LHCN-M2 (cell line): ENCODE measurements around the gene EXOC7. TPM values are rescaled to one million over a fixed set of nuclear protein-coding genes. Genes with fewer than 3 reads are reported as not detected.
A peak's percentile ranks its signal among the peaks of the same experiment; 100 is the strongest.

Experiments used
- DNase-seq: peaks from one replicate; pipeline ENCODE4 v3.0.0-alpha.2; 2012; ENCODE audit warnings: low read depth
- total RNA-seq: library from RNA; depleted of rRNA; stranded (reverse); fragments of >200 nt; gene quantifications from 2 replicates; pipeline ENCODE4 v1.2.3, GENCODE V29; 2014; rRNA removed

The EXOC7 gene
- total RNA-seq, 1 experiment from 2014 or later, result 83.5 TPM

DNA sequence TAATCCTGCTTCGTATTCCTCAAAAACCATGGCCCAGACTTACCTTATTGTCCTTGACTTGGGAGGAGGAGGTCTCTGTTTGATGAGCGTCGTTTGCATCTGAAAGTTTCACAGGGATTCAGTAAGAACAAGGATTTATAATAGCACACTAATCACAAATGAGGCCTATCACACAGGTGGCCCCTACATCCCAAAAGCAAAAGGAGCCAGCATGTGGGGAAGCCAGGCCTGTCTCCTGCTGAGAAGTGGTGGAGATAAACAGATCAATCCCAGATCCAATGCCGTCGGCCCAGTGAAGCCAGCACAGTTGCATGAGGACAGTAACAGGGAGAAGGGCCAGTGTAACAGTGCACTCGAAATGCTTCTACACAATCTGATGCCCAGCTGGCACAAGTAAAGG is 63.2 kb downstream of the EXOC7 start:
- no peak for DNase-seq

DNA sequence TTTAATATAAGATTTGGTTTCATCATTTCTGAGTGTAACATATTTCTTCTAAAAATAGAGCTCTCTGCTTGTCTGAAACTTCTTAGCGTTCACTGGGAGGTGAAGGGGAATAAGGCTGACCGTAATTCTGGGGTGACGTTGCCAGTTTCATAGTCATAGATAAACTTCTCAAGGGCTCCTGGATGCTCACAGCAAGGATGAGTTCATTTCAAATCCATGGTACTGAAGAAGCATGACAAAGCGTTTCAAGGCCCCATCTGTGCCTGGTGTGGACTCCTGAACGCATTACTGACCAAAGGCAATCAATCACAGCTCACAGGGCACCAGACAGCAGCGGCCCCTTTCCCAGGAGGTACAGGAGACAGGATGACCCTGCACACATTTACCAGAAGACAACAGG is 64.5 kb downstream of the EXOC7 start:
- no peak for DNase-seq

DNA sequence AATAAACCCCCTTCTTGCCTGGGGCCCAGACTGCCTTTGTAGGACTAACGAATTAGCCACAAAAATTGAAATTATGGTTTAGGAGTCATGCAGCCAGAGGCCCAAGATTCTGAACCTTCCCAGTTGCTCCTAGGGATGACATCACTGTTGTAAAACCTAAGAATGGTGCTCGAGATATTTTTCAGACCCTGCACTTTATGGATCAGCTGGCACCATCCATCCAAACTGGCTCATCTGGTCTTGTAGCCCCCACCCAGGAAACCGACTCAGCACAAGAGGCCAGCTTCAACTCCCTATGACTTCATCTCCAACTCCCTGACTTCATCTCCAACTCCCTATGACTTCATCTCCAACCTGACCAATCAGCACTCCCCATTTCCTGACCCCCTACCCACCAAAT is 65.5 kb downstream of the EXOC7 start:
- peak; percentile 25 for DNase-seq

DNA sequence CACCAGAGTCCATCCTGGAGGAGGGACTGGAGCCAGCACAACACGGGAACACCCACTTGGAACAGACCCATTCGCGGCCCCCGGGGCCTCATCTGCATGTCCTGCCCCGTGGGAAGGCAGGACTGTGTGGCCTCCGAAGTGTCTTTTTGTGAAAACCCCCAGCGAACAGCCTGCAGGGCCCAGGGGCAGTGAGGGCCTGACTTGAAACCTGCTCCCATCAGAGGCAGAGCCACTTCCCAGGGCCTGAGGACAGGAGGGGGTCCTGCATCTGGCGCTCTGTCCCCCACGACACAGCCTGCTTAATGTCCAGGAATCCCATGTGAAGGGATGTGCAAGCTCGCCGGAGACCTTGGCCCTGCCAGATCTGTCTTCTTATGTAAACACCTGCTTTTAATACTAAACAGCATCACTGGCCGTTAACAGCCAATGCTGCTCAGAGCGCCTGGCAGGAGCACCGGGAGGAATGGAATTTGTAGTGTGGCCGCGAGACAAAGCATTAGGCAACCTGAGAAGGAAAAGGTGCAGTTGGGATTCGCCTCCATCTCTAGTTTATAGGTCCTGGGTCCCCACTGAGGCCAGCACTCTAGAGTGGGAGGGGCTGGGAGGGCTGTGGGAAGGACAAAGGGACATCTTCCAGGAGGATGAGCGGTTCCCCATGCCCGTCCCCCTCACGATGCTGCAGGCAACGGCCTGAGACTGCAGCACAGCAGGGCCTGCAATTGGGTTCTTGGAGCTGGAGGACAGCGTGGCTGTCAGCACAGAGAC is 66.9 kb downstream of the EXOC7 start:
- no peak for DNase-seq

DNA sequence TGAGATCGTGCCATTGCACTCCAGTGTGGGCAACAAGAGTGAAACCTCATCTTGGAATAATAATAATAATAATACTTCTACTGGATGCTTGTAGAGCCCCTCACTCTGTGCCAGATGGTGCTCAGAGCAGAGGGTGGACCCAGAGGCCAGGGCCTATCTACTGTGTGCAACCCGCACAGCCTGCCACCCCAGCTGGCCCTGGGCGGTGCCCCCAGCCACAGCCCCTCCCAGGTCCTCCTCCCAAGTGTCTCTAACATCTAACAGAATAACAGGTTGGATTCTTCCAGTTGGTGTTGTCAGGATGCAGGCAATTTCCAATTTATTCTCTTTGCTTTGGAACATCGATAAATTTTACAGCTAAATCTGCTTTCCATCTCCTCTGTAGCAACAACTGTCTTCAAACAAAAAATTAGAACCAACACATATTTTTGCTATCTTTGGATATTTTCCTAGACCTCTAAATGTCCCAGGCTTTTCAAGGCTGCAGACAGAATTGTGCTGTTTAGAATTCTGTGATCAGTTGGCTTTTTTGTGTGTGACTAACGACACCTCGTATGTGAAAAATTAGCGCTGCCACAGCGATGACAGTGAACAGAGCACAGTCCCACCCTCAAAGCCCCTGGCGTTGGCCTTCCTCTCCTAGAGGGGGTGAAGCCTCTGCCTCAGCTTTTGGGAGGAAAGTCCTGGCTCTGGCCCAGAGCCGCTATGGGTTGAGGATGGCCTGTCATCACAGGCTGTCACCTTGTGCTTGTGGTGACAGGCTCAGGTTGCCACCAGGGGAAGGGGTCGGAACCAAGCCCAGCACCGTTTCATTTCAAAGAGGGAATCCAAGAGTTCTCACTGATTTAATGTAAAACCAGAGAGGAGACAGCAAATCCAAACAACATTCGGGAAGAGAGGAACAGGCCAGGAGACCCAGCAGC is 68.9 kb downstream of the EXOC7 start:
- no peak for DNase-seq

DNA sequence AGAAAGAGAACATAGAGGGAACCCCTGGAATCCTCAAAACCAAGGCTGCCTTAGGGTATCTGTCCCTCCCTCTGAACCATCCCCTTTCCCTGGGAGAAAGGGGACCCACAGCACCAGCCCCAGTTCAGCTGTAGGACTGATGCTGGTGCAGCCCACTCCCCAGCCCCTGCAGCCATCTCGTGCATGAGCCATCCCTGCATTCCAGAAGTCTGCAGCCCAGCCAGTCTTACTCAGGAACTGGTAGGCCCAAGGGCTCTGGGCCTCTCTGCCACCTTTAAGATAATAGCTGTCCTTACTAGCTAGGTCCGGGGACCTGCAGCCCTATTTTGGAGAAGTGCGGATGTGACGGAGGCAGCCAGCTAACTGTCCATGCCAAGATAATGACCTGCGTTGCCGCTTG is 70.4 kb downstream of the EXOC7 start:
- DNase-seq, result no peak

DNA sequence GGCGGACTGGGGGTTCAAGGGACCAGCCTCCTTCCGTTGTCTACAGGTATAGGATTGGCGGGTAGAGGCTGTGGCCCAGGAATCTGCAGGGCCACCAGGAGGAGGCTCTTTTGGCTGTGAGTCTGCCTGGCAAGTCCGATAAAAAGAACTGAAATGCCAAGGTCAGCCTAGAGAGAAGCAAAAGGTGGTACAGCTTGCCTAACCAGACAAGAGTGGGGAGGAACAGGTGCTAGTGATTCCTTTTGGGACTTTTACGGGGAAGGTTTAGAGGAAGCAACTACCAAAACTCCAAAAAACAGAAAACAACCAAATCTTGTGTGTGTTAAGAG is 70.8 kb downstream of the EXOC7 start:
- DNase-seq, result no peak

DNA sequence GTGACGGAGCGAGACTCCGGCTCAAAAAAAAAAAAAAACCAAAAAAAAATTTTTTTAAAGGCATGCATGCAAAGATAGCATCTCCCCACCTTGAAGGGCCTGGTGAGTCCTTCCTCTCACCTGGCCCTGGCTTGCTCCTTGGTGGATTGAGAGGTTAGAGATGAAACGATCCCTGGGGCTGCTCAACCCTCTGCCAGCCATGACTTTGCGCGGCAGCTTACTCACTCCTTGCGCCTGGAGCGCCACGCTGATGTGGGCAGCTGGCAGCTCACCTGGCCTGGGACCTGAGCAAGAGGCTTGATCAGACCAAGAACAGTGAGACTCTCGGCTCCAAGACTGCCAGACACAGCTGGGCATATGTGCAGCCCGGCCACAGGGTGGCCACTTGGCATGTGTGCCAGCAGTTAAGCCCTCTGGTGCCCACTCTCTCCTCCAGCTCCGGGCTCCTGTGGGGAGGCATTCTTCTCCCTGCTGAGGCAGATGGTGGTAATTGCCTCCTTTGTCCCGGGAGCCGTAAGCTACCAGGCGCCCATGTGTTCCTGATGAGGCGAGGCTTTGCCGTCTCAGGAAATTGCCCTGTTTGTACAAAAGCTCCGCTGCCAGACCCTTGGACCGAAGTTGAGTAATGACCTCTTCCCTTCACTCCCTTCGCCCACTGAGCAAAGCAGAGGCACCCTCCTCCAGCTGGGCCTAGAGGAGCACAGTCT is 71.4 kb downstream of the EXOC7 start:
- no peak for DNase-seq

Other genes with a start within 250 kb of the EXOC7 start
- 27.6 and 33.3 TPM in 2 replicates for gene WBP2, start 248.5 kb downstream of the EXOC7 start, total RNA-seq
- gene TRIM47, start 225.2 kb downstream of the EXOC7 start, total RNA-seq, result 11.8 and 11.9 TPM in 2 replicates
- 29.6 and 32.5 TPM in 2 replicates for gene TRIM65, start 206.8 kb downstream of the EXOC7 start, total RNA-seq
- 28.7 and 37.1 TPM in 2 replicates for gene MRPL38, start 198.9 kb downstream of the EXOC7 start, total RNA-seq
- gene FBF1, start 162.7 kb downstream of the EXOC7 start, total RNA-seq, result 19.7 and 20.7 TPM in 2 replicates
- gene ACOX1, start 124.6 kb downstream of the EXOC7 start, total RNA-seq, result 30.5 and 36.2 TPM in 2 replicates
- gene TEN1, start 124.5 kb downstream of the EXOC7 start, total RNA-seq, result 16.7 and 18.5 TPM in 2 replicates
- gene CDK3, start 102.9 kb downstream of the EXOC7 start, total RNA-seq, result 2.9 and 3.8 TPM in 2 replicates
- not detected in 2 replicates for gene EVPL, start 76.5 kb downstream of the EXOC7 start, total RNA-seq
- 27.3 and 29.3 TPM in 2 replicates for gene SRP68, start 31.3 kb downstream of the EXOC7 start, total RNA-seq
- gene GALR2, start 29.0 kb downstream of the EXOC7 start, total RNA-seq, result 0.13 TPM in 1 of 2 replicates, not detected in the other
- not detected in 2 replicates for gene ZACN, start 24.6 kb downstream of the EXOC7 start, total RNA-seq
- gene FOXJ1, start 37.5 kb upstream of the EXOC7 start, total RNA-seq, result 0.26 TPM in 1 of 2 replicates, not detected in the other
- 2.8 and 3.0 TPM in 2 replicates for gene RNF157, start 136.7 kb upstream of the EXOC7 start, total RNA-seq
- 8.7 and 9.0 TPM in 2 replicates for gene UBALD2, start 161.6 kb upstream of the EXOC7 start, total RNA-seq
- gene QRICH2, start 204.5 kb upstream of the EXOC7 start, total RNA-seq, result 1.4 and 2.6 TPM in 2 replicates